Suppressor macrophage treated with lipopolysaccharide for 4 hours (primary cell): Measurements from ENCODE around the gene AKAP13.
A peak's percentile ranks its signal among the peaks of the same experiment; 100 is the strongest.

ENCODE experiments used
- DNase-seq: peaks from one replicate; pipeline ENCODE4 v3.0.0-alpha.2; 2020

The AKAP13 gene

GRCh38 chr15:85542895-85543331, 162.5 kb downstream of the AKAP13 start:
- peak; percentile 65 for DNase-seq

DNA sequence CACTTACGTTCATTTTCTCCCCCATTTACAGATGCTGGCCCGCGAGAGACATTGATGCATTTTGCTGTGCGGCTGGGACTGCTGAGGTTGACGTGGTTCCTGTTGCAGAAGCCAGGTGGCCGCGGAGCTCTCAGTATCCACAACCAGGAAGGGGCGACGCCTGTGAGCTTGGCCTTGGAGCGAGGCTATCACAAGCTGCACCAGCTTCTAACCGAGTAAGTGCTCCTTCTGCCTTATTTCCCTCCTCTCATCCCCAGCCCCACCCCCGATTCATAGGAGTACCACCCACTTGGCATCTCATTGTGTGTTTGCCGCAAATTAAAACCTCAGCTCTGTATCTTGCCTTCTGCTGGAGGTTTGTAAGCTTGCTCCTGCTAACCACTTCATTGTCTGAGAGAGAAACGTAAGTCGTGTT, 163.3 kb downstream of the AKAP13 start:
- DNase-seq, result peak; percentile 41

- DNase-seq, result peak; percentile 93
These were observed 164.8 kb downstream of the AKAP13 start for GRCh38 chr15:85545185-85545584.

GRCh38 chr15:85545752-85546151, 165.3 kb downstream of the AKAP13 start:
- peak; percentile 85 for DNase-seq

GRCh38 chr15:85547386-85547785, 167.0 kb downstream of the AKAP13 start:
- peak; percentile 73 for DNase-seq

GRCh38 chr15:85550283-85550682, 169.9 kb downstream of the AKAP13 start:
- DNase-seq, result no peak

DNA sequence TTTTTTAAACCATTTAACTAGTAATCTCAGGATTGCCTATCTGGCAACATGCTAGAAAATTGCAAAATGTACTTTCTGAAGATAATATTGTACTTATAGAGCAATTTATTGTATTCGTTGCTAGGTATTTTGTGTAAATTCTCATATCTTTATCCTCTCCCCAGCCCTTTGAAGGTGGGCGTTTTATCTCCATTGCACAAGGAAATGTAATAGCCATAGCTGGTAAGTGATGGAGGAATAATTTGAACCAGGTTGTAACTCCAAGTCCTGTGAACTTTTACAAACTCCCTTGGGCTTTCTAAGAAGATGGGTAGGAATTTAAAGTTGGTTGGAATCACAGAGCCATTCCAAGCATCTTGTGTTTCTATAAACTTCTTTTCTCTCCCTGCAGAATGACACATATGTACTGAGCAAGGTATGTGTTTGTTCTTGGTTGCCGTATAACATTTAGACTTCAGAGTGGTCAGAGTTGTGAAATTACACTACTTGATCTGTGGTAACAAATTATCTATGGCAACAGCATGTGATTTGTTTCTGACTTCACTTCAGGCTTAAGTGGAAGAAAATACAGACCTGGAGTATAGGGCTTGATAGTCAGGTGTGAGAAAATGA, 170.9 kb downstream of the AKAP13 start:
- no peak for DNase-seq

DNA sequence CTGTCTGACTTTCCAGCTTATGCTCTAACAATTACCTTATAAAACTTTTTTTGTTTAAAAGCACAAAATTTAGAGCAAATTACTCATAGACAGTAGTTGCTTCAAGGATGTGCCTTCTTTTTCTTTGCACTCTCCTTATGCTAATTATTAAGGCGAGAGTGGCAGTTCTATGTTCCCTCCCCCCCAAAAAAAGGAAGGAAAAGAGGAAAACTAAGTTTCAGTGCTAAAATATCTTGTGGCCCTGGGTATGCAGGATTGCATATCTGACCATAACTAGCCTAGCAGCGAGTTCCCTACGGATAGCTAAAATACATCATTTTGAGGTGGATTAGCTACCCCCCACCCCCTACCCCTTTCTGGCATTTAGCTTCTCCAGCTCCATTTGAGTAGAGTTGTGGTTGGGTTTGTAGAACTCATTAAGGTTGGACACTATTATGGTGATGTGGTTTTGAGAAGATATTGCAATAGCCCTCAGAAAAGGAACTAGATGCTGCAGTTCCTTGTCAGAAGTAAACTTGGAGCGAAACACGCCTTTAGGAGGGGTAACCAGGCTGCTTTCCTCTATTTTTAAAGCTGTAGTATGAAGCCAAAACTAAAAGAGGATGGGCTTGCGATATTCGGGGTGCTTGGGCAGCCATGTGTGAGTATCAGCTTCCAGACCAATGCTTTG, 174.6 kb downstream of the AKAP13 start:
- DNase-seq, result peak; percentile 72

DNA sequence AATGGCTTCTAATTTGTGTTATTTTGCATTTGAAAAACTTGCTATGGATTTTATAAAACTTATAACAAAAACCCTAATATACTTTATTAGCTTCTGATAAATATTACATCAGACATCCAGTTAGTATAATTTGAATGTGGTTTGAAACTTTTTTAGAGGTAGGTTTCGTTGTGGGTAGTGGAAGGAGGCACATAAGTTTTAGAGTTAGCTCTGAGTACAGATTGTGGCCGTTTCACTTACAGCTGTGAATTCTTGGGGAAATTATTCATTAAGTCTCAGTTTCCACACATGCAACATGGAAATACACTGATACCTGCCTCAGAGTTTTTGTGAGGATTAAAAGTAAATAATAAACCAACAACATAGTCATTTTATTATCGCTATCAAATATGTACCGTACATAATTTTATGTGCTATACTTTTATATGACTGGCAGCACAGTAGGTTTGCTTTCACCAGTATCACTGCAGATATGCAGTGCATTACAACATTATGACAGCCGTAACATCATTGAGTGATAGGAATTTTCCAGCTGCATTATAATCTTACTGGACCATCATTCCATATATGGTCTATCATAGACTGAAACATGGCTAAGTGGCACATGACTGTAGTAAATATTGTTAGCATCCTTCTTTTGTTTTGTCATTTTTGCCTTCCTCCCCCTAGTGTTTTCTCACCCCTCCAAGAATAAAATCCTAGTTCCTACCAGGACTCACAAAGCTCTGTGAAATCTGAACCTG, 175.6 kb downstream of the AKAP13 start:
- DNase-seq, result no peak

DNA sequence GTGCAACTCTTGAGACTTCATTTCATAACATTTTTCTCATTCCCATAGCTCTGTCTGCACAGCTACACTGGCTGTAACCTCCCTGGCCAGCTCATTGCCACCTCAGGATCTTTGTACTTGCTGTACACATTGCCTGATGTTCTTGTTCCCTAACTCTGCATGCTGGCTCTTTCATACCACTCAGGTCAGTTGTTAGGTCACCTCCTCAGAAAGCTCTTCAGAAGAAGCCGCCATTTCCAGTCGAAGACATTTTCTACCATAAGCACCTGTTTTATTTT, 176.2 kb downstream of the AKAP13 start:
- no peak for DNase-seq

DNA sequence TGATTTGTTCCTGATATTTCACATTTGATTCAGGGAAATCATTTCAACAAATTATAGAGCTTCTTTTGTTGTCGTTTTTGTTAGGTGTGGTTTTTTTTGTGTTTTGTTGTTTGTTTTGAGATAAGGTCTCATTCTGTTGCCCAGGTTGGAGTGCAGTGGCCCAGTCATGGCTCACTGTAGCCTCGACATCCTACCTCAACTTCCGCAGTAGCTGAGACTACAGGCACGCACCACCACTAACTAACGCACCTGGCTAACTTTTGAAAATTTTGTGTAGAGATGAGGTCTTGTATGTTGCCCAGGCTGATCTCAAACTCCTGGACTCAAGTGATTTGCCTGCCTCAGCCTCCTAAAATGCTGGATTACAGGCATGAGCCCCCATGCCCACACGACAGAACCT, 177.0 kb downstream of the AKAP13 start:
- DNase-seq, result no peak

- DNase-seq, result no peak
These were observed 178.4 kb downstream of the AKAP13 start for GRCh38 chr15:85558848-85559247.

DNA sequence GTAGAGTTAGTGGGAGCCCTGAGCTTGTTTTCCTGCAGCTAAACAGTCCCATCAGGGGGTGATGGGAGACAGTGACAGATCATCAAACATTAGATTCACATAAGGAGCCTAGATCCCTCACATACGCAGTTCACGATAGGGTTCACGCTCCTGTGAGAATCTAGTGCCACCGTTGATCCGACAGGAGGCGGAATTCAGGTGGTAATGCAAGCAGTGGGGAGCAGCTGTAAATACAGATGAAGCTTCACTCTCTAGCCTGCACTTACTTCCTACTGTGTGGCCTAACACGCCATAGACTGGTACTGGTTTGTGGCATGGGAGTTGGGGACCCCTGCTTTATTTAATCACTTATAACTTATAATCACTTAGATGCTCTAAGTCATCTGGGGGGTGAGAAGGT, 179.1 kb downstream of the AKAP13 start:
- no peak for DNase-seq

DNA sequence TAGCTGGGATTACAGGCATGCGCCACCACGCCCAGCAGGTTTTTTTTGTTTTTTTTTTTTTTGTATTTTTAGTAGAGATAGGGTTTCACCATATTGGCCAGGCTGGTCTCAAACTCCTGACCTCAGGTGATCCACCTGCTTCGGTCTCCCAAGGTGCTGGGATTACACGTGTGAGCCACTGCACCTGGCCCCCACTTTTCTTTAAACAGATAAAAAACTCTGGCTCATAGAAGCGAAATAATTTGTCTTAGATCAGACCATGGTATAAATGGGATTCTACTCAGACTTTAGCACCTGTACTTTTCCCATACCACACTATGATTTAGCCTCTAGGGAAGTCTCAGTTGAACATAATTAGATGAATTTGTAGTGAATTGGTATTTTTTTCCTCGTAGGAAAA, 182.4 kb downstream of the AKAP13 start:
- no peak for DNase-seq

DNA sequence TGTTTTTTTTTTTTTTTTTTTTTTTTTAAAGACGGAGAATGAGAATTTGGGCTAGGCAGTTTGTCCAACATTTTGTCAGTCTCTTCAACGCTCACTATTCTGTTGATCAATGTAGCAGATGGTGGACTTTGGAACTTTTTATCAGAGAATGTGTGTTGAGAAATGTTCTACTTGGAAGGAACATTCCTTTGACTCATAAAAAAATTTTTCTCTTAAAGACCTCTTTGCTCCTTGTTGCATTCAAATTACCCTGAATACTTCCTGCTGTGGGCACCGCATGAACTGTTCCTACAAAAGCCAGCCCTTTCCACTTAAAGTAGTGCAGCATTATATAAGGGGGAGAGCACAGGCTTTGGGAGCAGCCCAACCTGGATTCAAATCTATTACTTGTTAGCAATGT, 182.9 kb downstream of the AKAP13 start:
- no peak for DNase-seq

DNA sequence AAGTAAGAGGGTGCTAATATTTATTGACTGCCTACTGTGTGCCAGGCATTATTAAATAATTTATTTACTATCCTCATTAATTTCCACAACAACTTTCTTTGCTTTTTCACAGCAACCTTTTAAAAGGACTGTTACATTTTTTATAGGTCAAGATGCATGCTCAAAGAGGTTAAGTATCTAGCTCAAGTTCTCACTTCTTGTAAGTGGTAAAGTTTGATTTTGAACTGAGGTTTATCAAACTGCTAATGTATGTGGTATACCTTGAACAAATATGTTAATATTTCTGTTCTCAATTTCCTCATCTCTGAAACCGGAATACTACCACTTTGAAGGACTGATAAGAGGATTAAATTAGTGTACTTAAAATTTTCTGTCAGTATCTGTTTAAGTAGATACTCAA, 183.3 kb downstream of the AKAP13 start:
- no peak for DNase-seq

- DNase-seq, result no peak
These were observed 184.3 kb downstream of the AKAP13 start for GRCh38 chr15:85564686-85565085.

DNA sequence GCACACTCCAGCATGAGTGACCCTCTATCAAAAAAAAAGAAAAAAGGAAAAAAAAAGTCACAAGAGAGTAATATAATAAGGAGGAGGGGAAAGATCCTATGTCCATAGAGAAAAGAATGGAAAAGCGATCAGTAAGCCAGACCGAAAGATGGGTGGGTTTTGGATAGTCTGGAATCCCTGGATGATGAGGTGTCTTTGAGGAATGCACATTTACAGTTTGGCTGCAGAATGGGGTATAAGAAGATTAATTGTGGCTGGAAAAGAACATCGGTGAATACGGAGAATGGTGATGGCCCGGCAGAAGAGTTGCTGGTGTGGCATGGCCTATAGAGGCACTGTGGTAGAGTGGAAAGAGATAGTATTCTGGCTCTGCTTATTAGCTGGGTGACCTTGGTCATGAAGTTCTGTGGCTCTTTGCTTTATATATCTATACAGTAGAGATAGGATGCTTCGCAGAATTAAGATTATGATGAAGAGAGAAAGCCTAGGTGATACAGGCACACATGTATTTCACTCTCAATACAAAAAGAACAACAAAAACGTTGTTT, 187.9 kb downstream of the AKAP13 start:
- DNase-seq, result no peak

DNA sequence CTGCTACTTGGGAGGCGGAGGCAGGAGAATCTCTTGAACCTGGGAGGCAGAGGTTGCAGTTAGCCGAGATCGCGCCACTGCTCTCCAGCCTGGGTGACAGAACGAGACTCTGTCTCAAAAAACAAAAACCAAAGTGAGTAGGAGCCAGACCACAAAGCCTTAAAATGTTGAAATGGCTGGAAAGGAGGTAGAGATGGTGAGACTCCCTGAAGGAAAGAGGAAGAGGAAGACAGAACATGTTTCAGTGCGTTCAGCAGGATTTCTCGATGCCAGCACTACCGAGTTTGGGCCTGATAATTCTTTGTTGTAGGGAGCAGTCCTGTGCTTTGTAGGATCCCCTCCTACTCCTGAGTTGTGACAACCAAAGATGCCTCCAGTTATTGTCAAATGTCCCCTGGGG, 189.9 kb downstream of the AKAP13 start:
- DNase-seq, result peak; percentile 65

DNA sequence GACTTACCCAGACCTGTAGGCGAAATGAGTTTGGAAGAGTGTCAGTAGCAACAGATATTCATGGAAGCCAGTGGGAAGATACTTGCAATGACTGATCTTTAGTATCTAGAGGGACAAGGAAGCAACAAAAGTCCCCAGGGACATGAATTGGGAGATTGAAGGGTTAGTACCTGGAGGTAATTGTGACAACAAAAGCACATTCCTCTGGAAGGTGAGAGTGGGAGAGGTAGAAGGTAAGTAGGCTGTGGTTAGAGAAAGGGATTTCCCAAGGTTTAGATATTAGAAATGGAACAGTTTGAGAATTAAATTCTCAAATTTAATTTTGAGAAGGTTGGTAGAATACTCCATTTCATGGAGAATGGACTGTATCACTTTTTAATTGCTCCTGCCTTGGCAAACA, 191.4 kb downstream of the AKAP13 start:
- DNase-seq, result no peak

DNA sequence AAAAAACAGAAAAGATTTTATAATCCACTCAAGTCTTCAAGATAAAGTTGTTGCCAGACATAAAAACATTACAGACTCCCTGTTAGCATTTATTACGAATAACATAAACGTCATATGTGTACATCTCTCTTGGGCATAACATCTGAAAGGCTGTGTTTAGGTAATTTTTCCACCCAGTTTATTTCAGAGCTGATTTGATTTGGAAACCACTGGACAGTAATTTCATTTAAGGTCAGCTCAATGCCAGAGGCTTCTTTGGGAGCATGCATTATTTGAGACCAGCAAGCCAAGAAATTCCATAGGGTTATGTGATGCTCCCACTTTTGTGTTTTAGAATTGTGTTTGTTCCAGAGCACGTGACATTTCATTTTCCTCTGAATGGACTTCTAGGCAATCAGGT, 196.0 kb downstream of the AKAP13 start:
- no peak for DNase-seq

- DNase-seq, result peak; percentile 69
These were observed 198.7 kb downstream of the AKAP13 start for GRCh38 chr15:85578941-85579701.

- peak; percentile 94 for DNase-seq
These were observed 199.7 kb downstream of the AKAP13 start for GRCh38 chr15:85579957-85580694.
